PC-9 (cell line): ENCODE results near the gene LHX4. TPM values are rescaled to one million over a fixed set of nuclear protein-coding genes. Genes with fewer than 3 reads are reported as not detected.

ENCODE experiments used
- BruUV-seq: library from RNA; stranded (reverse); fragments of 400-500 nt; replicated peaks from 2 replicates; lab custom pipeline; 2021; lab: Mats Ljungman, UMichigan
- CTCF ChIA-PET: fragments of 300-600 bp; sonication (Branson Sonifier 250); formaldehyde crosslinking; loops from one replicate; lab custom pipeline; 2022; ENCODE audit warnings: antibody characterized with exemption; lab: Charles Lee
- POLR2A ChIA-PET: fragments of 300-600 bp; sonication (Branson Sonifier 250); formaldehyde crosslinking; loops from one replicate; lab custom pipeline; 2022; ENCODE audit warnings: antibody characterized with exemption; ENCODE audit not compliant: unreplicated experiment; lab: Charles Lee
- DNase-seq, 2 experiments: peaks; one replicate each; pipeline versions ENCODE4 v3.0.0 to v3.0.0-alpha.2; 2015 to 2022; ENCODE audit warnings: mixed read lengths in 1 of 2
- H2AFZ ChIP-seq: fragments of 200-600 bp; sonication (generic); 2 replicates; pipeline ENCODE4 v1.8.1; 2017; ENCODE audit warnings: antibody characterized with exemption
- H3F3A ChIP-seq: fragments of 200-600 bp; sonication (generic); 2 replicates; pipeline ENCODE4 v1.8.1; 2017; ENCODE audit warnings: antibody characterized with exemption, mild to moderate bottlenecking, low read depth; ENCODE audit not compliant: insufficient read depth
- H3K27ac ChIP-seq: fragments of 200-600 bp; sonication (generic); 2 replicates; pipeline ENCODE4 v1.6.1; 2016; ENCODE audit warnings: mixed run types
- H3K27me3 ChIP-seq: fragments of 200-600 bp; sonication (generic); 2 replicates; pipeline ENCODE4 v1.6.1; 2016; ENCODE audit warnings: low read depth, mixed run types; ENCODE audit not compliant: insufficient read depth
- H3K36me3 ChIP-seq: fragments of 200-600 bp; sonication (generic); 2 replicates; pipeline ENCODE4 v1.6.1; 2016; ENCODE audit warnings: low read depth, mixed run types
- H3K4me1 ChIP-seq: fragments of 200-600 bp; sonication (generic); replicated peaks from 2 replicates; pipeline ENCODE4 v1.6.1; 2016; ENCODE audit warnings: mixed run types; ENCODE audit not compliant: insufficient read depth
- H3K4me2 ChIP-seq: fragments of 200-600 bp; sonication (generic); 2 replicates; pipeline ENCODE4 v1.6.1; 2017; ENCODE audit warnings: mixed run types
- H3K4me3 ChIP-seq: fragments of 200-600 bp; sonication (generic); 2 replicates; pipeline ENCODE4 v1.6.1; 2016; ENCODE audit warnings: mixed run types
- H3K79me2 ChIP-seq: fragments of 200-600 bp; sonication (generic); 2 replicates; pipeline ENCODE4 v1.6.1; 2017; ENCODE audit warnings: low read depth, mixed run types
- H3K9me2 ChIP-seq: fragments of 200-600 bp; sonication (generic); 2 replicates; pipeline ENCODE4 v1.8.1; 2017; ENCODE audit warnings: mild to moderate bottlenecking; ENCODE audit not compliant: insufficient read depth
- H3K9me3 ChIP-seq: fragments of 200-600 bp; sonication (generic); 2 replicates; pipeline ENCODE4 v1.8.1; 2016; ENCODE audit warnings: low read depth; ENCODE audit not compliant: insufficient read depth
- H4K20me1 ChIP-seq: fragments of 200-600 bp; sonication (generic); 2 replicates; pipeline ENCODE4 v1.8.1; 2017; ENCODE audit not compliant: insufficient read depth
- CTCF ChIP-seq: fragments of 200-600 bp; sonication (generic); conservative IDR thresholded peaks from 2 replicates; pipeline ENCODE4 v1.6.1; 2017; ENCODE audit warnings: mixed run types, antibody characterized with exemption, mild to moderate bottlenecking, moderate library complexity
- EZH2 ChIP-seq: fragments of 200-600 bp; sonication (generic); IDR thresholded peaks from 2 replicates; pipeline ENCODE4 v1.8.0; 2017; ENCODE audit warnings: antibody characterized with exemption, low read depth
- intact Hi-C: fragments of 100-400 bp; cut with micrococcal nuclease; formaldehyde crosslinking; loops from one replicate; pipeline ENCODE4 v1.10.0; 2022; ENCODE audit not compliant: unreplicated experiment
- total RNA-seq: library from RNA; stranded (reverse); gene quantifications from 2 replicates; pipeline ENCODE4 v1.2.3, GENCODE V29; 2021

Gene LHX4
- total RNA-seq, 1 experiment from 2014 or later: 0.28 TPM

- Histone ChIP-seq H3K9me3 (no peaks in the 10 kb centered on the region), H3F3A (peaks cover 10% of the 10 kb centered on the region; the same call in 1 of the 2 replicates), H3K79me2 (no peaks in the 10 kb centered on the region), H3K4me1 (0 out of 2 replicates have a peak, but pooled peaks cover 4% of the 10 kb centered on the region), H3K36me3 (no peaks in the 10 kb centered on the region), H3K27ac (no peak overlapping the region), H4K20me1 (no peaks in the 10 kb centered on the region), H2AFZ (peak overlapping the region; percentile 92), H3K4me2 (peak overlapping the region; percentile 100), H3K4me3 (peak overlapping the region; percentile 78), H3K9me2 (no peaks in the 10 kb centered on the region), H3K27me3 (peaks cover 28% of the 10 kb centered on the region)
- ChIA-PET POLR2A (no interaction called here), CTCF (no interaction called here)
- intact Hi-C loops: no loop called here
- BruUV-seq: no TSS peak
- peak in 1 of 2 experiments; percentile 28 for DNase-seq
- no peak for TF ChIP-seq EZH2
- no peak for TF ChIP-seq CTCF
Measured at GRCh38 chr1:180230416-180230790, 339 bp downstream of the LHX4 start.

GRCh38 chr1:180230791-180231505 is 884 bp downstream of the LHX4 start:
- Histone ChIP-seq H3K27me3 (peaks cover 24% of the 10 kb centered on the region), H3F3A (peaks cover 10% of the 10 kb centered on the region; the same call in 1 of the 2 replicates), H2AFZ (peak overlapping the region; percentile 92), H3K79me2 (no peaks in the 10 kb centered on the region), H3K9me2 (no peaks in the 10 kb centered on the region), H3K4me2 (peak overlapping the region; percentile 100), H3K27ac (no peak overlapping the region), H3K9me3 (no peaks in the 10 kb centered on the region), H4K20me1 (no peaks in the 10 kb centered on the region), H3K36me3 (no peaks in the 10 kb centered on the region), H3K4me3 (peak overlapping the region; percentile 78), H3K4me1 (0 out of 2 replicates have a peak, but pooled peaks cover 4% of the 10 kb centered on the region)
- intact Hi-C loops: no loop called here
- no TSS peak for BruUV-seq
- DNase-seq: peak; percentile 55 to 63
- TF ChIP-seq EZH2 (no peak), CTCF (no peak)
- CTCF ChIA-PET: interaction anchor here (0.5 to 0.7 kb wide), 2 partner anchors 60 to 524 kb away, joined by 3 to 5 read pairs; no protein-coding TSS in a partner anchor
- POLR2A ChIA-PET: interaction anchor here (0.7 kb wide), 1 partner anchor 298 kb away, joined by 4 read pairs; no protein-coding TSS in a partner anchor

GRCh38 chr1:180231506-180231921 is 1.4 kb downstream of the LHX4 start:
- H3K4me2 ChIP-seq: peak overlapping the region; percentile 100
- H3K36me3 ChIP-seq: no peaks in the 10 kb centered on the region
- H3K4me3 ChIP-seq: peak overlapping the region; percentile 78
- ChIA-PET CTCF (interaction anchor here (0.7 kb wide), 1 partner anchor 61 kb away, joined by 5 read pairs; no protein-coding TSS in a partner anchor), POLR2A (interaction anchor here (0.7 kb wide), 1 partner anchor 298 kb away, joined by 4 read pairs; no protein-coding TSS in a partner anchor)
- H2AFZ ChIP-seq: peak overlapping the region; percentile 92
- H3K27me3 ChIP-seq: peaks cover 22% of the 10 kb centered on the region
- H3K4me1 ChIP-seq: 0 out of 2 replicates have a peak, but pooled peaks cover 4% of the 10 kb centered on the region
- TF ChIP-seq CTCF (peak; percentile 25; the same call in 1 of the 2 replicates), EZH2 (no peak)
- no peak overlapping the region for H3K27ac ChIP-seq
- no peaks in the 10 kb centered on the region for H3K79me2 ChIP-seq
- BruUV-seq: no TSS peak
- H3K9me3 ChIP-seq: no peaks in the 10 kb centered on the region
- H3K9me2 ChIP-seq: no peaks in the 10 kb centered on the region
- peaks cover 10% of the 10 kb centered on the region; the same call in 1 of the 2 replicates for H3F3A ChIP-seq
- intact Hi-C loops: no loop called here
- no peaks in the 10 kb centered on the region for H4K20me1 ChIP-seq
- peak; percentile 57 to 82 for DNase-seq
